Middle frontal gyrus (tissue), 1 donor: Measurements from ENCODE around the gene DCTN4.
"Not testable (repeated sequence)": the region's sequence is repeated elsewhere in the genome, so short reads cannot be mapped to it uniquely, and the experiment has no call there.

Experiments used
- DNase-seq: peaks from one replicate; pipeline ENCODE4 v3.0.0-alpha.2; 2015; ENCODE audit warnings: low spot score; ENCODE audit errors: extremely low spot score

The DCTN4 gene

GRCh38 chr5:150758531-150759333 is at the start of gene DCTN4:
Gene DCTN4 (minus strand): TSS chr5:150759017. CDS start chr5:150758993, 24 bp downstream.
- peak; percentile 98 for DNase-seq

- no peak for DNase-seq
Observed at GRCh38 chr5:150804388-150804787, 45.6 kb upstream of the DCTN4 start.

GRCh38 chr5:150801117-150801927 is 42.5 kb upstream of the DCTN4 start:
- DNase-seq, result no peak

- no peak for DNase-seq
Observed at GRCh38 chr5:150797384-150797783, 38.6 kb upstream of the DCTN4 start.

GRCh38 chr5:150794927-150795326 is 36.1 kb upstream of the DCTN4 start:
- DNase-seq, result no peak

GRCh38 chr5:150793423-150793888 is 34.6 kb upstream of the DCTN4 start:
- DNase-seq, result not testable (repeated sequence)

GRCh38 chr5:150791536-150791935 is 32.7 kb upstream of the DCTN4 start:
- no peak for DNase-seq

GRCh38 chr5:150789943-150790611 is 31.3 kb upstream of the DCTN4 start:
- no peak for DNase-seq

GRCh38 chr5:150789450-150789849 is 30.6 kb upstream of the DCTN4 start:
- no peak for DNase-seq

GRCh38 chr5:150788977-150789376 is 30.2 kb upstream of the DCTN4 start:
- DNase-seq, result no peak

- DNase-seq, result no peak
Observed at GRCh38 chr5:150787656-150788055, 28.8 kb upstream of the DCTN4 start.

GRCh38 chr5:150786876-150787275 is 28.1 kb upstream of the DCTN4 start:
- DNase-seq, result no peak

GRCh38 chr5:150785950-150786349 is 27.1 kb upstream of the DCTN4 start:
- no peak for DNase-seq

- no peak for DNase-seq
Observed at GRCh38 chr5:150783422-150783928, 24.7 kb upstream of the DCTN4 start.

GRCh38 chr5:150782850-150783249 is 24.0 kb upstream of the DCTN4 start:
- DNase-seq, result no peak

- DNase-seq, result no peak
Observed at GRCh38 chr5:150781706-150782614, 23.1 kb upstream of the DCTN4 start.

GRCh38 chr5:150780816-150781221 is 22.0 kb upstream of the DCTN4 start:
- DNase-seq, result no peak

GRCh38 chr5:150780187-150780692 is 21.4 kb upstream of the DCTN4 start:
- DNase-seq, result no peak

- no peak for DNase-seq
Observed at GRCh38 chr5:150779397-150780186, 20.8 kb upstream of the DCTN4 start.
